ENCODE data around the gene RBPJ.

RBPJ gene

GRCh38 chr4:26431461-26432180 lies 110.8 kb downstream of the RBPJ start:
- ATAC-seq (ENCODE audit: low read depth) (no peak), DNase-seq (ENCODE audit: low spot score) (no peak)
- Histone ChIP-seq H3K27me3 (ENCODE audit: insufficient read depth, poor library complexity, severe bottlenecking) (no peaks in the 10 kb centered on the region), H3K4me3 (ENCODE audit: severe bottlenecking) (no peak overlapping the region), H3K4me1 (ENCODE audit: insufficient read depth, poor library complexity, severe bottlenecking) (peaks cover 11% of the 10 kb centered on the region), H3K9me3 (ENCODE audit: severe bottlenecking) (no peaks in the 10 kb centered on the region), H3K36me3 (ENCODE audit: low read depth) (peaks cover 32% of the 10 kb centered on the region), H3K27ac (ENCODE audit: poor library complexity, severe bottlenecking) (no peak overlapping the region)
- no peak for TF ChIP-seq CTCF (IDR thresholded peaks at IDR 0.05; ENCODE audit: poor library complexity, severe bottlenecking)

GRCh38 chr4:26432419-26432818 lies 111.6 kb downstream of the RBPJ start:
- TF ChIP-seq CTCF (IDR thresholded peaks at IDR 0.05; ENCODE audit: poor library complexity, severe bottlenecking): no peak
- no peak overlapping the region for H3K27ac ChIP-seq (ENCODE audit: poor library complexity, severe bottlenecking)
- no peaks in the 10 kb centered on the region for H3K9me3 ChIP-seq (ENCODE audit: severe bottlenecking)
- peaks cover 32% of the 10 kb centered on the region for H3K36me3 ChIP-seq (ENCODE audit: low read depth)
- H3K27me3 ChIP-seq (ENCODE audit: insufficient read depth, poor library complexity, severe bottlenecking): no peaks in the 10 kb centered on the region
- ATAC-seq (ENCODE audit: low read depth) (no peak), DNase-seq (ENCODE audit: low spot score) (no peak)
- no peak overlapping the region for H3K4me3 ChIP-seq (ENCODE audit: severe bottlenecking)
- H3K4me1 ChIP-seq (ENCODE audit: insufficient read depth, poor library complexity, severe bottlenecking): peaks cover 11% of the 10 kb centered on the region

GRCh38 chr4:26433556-26433955 lies 112.7 kb downstream of the RBPJ start:
- TF ChIP-seq CTCF (IDR thresholded peaks at IDR 0.05; ENCODE audit: poor library complexity, severe bottlenecking): no peak
- H3K4me1 ChIP-seq (ENCODE audit: insufficient read depth, poor library complexity, severe bottlenecking): peaks cover 11% of the 10 kb centered on the region
- no peak for DNase-seq (ENCODE audit: low spot score)
- ATAC-seq (ENCODE audit: low read depth): no peak
- no peaks in the 10 kb centered on the region for H3K9me3 ChIP-seq (ENCODE audit: severe bottlenecking)
- H3K4me3 ChIP-seq (ENCODE audit: severe bottlenecking): no peak overlapping the region
- no peak overlapping the region for H3K27ac ChIP-seq (ENCODE audit: poor library complexity, severe bottlenecking)
- no peaks in the 10 kb centered on the region for H3K27me3 ChIP-seq (ENCODE audit: insufficient read depth, poor library complexity, severe bottlenecking)
- H3K36me3 ChIP-seq (ENCODE audit: low read depth): peaks cover 27% of the 10 kb centered on the region

DNA sequence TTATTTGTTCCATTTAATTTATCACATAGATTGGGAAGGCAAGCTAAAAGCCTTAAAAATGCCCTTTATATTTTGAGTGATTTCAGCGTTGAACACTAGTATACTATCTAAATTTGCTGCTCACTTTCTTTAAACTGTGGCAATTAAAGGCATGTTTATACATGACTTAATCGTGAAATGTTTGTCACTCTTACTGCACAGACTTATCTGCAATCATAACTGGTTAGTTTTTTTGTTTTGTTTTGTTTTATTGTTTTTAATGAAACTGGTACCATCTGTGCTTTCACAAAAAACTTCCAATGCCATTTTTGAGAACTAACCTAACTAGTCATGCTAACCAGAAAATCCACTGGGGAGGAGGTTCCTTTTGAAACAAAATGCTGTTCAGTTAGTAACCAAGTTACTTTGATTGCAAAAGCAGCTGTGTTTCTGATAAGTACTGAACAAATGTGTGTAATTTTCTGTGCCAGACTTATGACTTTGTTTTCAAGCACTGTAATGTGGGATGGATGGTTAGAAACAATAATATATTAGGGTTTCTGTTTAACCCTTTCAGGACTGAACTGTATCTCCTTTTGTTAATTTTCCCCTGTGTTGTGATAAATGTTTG lies 113.3 kb downstream of the RBPJ start:
- peaks cover 11% of the 10 kb centered on the region for H3K4me1 ChIP-seq (ENCODE audit: insufficient read depth, poor library complexity, severe bottlenecking)
- H3K9me3 ChIP-seq (ENCODE audit: severe bottlenecking): no peaks in the 10 kb centered on the region
- H3K4me3 ChIP-seq (ENCODE audit: severe bottlenecking): no peak overlapping the region
- TF ChIP-seq CTCF (IDR thresholded peaks at IDR 0.05; ENCODE audit: poor library complexity, severe bottlenecking): no peak
- DNase-seq (ENCODE audit: low spot score): no peak
- H3K27ac ChIP-seq (ENCODE audit: poor library complexity, severe bottlenecking): no peak overlapping the region
- no peaks in the 10 kb centered on the region for H3K27me3 ChIP-seq (ENCODE audit: insufficient read depth, poor library complexity, severe bottlenecking)
- no peak for ATAC-seq (ENCODE audit: low read depth)
- H3K36me3 ChIP-seq (ENCODE audit: low read depth): peaks cover 21% of the 10 kb centered on the region

GRCh38 chr4:26441102-26441501 lies 120.3 kb downstream of the RBPJ start:
- ATAC-seq (ENCODE audit: low read depth): peak; percentile 27; the same call in 2 of the 3 replicates
- TF ChIP-seq CTCF (IDR thresholded peaks at IDR 0.05; ENCODE audit: poor library complexity, severe bottlenecking): no peak
- H3K36me3 ChIP-seq (ENCODE audit: low read depth): no peaks in the 10 kb centered on the region

More at GRCh38 chr4:26441102-26441501, 120.3 kb downstream of the RBPJ start:
- Histone ChIP-seq H3K27ac (ENCODE audit: poor library complexity, severe bottlenecking) (no peak overlapping the region), H3K4me3 (ENCODE audit: severe bottlenecking) (no peak overlapping the region), H3K27me3 (ENCODE audit: insufficient read depth, poor library complexity, severe bottlenecking) (no peaks in the 10 kb centered on the region), H3K9me3 (ENCODE audit: severe bottlenecking) (no peaks in the 10 kb centered on the region), H3K4me1 (ENCODE audit: insufficient read depth, poor library complexity, severe bottlenecking) (no peaks in the 10 kb centered on the region)
- no peak for DNase-seq (ENCODE audit: low spot score)
